Stimulated activated CD8-positive, alpha-beta memory T cell treated with anti-CD3 and anti-CD28 coated beads, Interleukin-4, amount 100 ng/mL, for 1 hour (primary cell): ENCODE data around the gene XIRP1.
"Not testable (repeated sequence)": the region's sequence is repeated elsewhere in the genome, so short reads cannot be mapped to it uniquely, and the experiment has no call there.

Experiments used
- DNase-seq, 2 donors: peaks; one replicate each; pipeline ENCODE4 v3.0.0-alpha.2; 2020; ENCODE audit warnings: low read depth in 2 of 2, low spot score in 1 of 2

Gene XIRP1, protein sequence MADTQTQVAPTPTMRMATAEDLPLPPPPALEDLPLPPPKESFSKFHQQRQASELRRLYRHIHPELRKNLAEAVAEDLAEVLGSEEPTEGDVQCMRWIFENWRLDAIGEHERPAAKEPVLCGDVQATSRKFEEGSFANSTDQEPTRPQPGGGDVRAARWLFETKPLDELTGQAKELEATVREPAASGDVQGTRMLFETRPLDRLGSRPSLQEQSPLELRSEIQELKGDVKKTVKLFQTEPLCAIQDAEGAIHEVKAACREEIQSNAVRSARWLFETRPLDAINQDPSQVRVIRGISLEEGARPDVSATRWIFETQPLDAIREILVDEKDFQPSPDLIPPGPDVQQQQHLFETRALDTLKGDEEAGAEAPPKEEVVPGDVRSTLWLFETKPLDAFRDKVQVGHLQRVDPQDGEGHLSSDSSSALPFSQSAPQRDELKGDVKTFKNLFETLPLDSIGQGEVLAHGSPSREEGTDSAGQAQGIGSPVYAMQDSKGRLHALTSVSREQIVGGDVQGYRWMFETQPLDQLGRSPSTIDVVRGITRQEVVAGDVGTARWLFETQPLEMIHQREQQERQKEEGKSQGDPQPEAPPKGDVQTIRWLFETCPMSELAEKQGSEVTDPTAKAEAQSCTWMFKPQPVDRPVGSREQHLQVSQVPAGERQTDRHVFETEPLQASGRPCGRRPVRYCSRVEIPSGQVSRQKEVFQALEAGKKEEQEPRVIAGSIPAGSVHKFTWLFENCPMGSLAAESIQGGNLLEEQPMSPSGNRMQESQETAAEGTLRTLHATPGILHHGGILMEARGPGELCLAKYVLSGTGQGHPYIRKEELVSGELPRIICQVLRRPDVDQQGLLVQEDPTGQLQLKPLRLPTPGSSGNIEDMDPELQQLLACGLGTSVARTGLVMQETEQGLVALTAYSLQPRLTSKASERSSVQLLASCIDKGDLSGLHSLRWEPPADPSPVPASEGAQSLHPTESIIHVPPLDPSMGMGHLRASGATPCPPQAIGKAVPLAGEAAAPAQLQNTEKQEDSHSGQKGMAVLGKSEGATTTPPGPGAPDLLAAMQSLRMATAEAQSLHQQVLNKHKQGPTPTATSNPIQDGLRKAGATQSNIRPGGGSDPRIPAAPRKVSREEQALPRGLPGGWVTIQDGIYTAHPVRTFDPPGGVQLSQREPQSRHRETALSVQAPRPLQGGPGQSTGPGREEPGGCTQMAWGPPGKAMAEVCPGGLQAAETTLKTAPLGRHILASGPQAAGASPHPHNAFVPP (N-terminal part only)

DNA sequence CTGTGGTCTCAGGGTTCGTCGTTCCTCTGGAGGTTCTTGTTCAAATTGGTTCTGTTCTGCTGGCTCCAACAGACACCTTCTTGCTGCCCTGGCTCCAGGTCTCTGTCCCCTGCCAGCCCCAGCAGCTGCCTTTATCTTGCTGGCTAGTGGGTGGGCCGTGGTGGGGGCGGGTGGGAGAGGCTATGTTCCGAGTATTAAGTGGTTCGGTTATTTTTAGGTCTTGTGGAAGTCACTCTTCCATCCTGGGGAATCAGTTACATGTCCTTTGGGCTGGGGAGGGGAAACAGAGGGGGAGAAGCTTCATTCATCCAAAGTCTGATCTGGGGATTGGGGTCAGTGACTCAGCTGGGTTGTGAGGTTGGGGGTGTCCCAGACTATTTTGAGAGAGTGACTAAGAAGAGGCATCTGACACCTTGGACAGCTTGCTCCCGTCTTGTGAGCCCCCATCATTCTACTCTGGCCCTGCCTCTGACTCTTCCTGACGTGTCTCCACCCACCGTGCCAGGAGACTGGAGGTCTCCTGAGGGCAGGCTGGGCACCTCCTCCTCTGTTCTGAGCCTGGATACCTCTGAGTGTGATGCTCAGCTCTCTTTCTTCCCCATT lies at the start of gene XIRP1:
TSS of gene XIRP1 (minus strand) at position 106 of the 603 bp plus-strand sequence. CDS start 3,150 bp downstream, outside the sequence.
- no peak for DNase-seq

DNA sequence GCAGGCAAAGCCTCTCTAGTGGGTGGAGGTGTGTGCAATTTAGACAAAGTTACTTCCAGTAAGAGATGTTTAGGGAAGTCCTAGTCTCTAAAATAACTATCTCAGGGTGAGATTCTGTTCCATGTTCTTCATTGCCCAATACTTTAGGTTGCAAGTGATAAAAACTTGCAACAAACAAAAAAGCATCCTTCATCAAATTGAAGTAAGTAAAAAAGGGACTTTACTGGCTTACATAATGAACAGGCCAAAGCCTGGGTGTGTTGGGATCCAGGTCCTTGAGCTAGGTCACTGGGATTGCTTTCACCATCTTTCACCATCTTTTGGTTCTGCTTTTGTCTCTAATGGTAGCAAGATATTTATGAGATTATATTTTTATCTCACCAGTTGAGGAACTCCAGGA lies 49.2 kb upstream of the XIRP1 start:
- no peak for DNase-seq

DNA sequence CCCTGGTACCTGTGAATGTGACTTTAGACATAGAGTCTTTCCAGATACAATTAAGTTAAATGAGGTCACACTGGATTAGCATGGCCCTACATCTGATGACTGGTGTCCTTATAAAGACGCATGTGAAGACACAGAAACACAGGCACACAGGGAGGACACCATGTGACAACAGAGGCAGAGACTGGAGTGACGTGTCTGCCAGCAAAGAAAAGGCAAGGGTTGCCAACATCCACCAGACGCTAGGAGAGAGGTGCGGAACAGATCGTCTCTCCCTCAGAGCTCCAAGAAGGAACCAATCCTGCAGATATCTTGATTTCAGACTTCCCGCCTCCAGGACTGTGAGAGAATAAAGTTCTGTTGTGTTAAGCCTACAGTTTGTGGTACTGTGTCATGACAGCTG lies 44.6 kb upstream of the XIRP1 start:
- no peak for DNase-seq

DNA sequence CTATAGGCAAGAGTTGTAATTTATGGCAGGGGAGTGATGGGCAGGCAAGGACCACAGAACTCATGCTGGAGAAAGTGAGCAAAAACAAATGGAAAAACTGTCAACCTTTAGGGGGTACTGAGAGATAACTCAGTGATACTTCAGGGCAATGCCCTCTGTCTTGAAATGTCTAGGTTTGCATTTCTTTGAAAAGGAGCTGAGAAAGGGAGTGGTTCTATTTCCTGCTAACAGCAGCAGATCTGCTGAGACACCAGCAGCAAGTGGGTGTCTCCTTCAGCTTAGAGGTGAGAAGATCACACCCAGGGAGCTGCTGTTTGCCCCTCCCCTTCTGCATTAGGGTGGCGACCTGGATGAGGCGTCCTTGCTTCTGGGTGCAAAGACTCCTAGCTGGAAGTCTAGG lies 42.3 kb upstream of the XIRP1 start:
- no peak for DNase-seq

DNA sequence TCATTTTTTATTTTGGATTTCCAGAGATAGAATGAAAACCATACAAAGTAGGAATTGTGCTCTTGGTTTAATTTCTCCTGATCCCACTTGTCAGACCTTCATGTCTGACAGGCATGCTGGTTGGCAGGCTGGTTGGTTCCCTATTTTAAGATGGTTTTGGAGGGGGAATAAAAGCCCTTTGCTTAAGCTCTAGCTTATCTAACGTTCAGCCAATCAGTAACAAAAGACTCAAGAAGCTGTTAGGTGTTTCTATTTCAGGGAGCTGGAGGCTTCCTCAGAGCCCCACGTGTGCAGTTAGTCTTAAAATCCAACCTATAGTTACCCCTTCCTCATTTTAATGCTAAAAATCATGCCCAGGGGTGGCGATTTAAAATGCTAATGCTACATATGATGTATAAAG lies 40.5 kb upstream of the XIRP1 start:
- no peak for DNase-seq

DNA sequence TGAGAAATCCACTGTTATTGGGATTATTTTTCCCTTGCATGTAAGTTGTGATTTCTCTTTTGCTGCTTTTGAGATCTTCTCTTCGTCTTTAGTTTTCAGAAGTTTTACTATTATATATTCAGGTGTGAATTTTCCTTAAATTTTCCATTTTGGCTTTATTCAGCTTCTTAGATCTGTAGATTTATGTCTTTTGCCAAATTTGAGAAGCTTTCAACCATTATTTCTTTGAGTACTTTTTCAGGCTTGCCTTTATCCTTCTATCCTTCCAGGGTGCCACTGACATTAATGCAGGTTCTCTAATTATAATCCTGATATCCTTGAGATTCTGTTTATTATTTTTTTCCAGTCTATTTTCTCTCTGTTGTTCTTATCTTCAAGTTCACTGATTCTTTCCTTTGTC lies 38.1 kb upstream of the XIRP1 start:
- DNase-seq = no peak

DNA sequence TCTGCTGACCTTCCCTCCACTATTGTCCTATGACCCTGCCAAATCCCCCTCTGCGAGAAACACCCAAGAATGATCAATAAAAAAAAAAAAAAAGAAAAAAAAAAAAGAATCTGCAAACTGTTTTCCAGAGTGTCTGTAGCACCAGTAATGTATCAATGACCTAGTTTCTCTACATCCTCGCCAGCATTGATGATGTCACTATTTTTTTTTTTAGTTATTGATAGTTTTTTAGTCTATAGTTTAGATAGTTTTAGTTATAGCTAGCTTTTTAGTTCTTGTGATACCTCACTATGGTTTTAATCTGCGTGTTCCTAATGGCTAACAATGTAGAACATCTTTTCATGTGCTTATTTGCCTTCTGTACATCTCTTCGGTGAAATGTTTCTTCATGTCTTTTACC lies 36.1 kb upstream of the XIRP1 start:
- DNase-seq = no peak

DNA sequence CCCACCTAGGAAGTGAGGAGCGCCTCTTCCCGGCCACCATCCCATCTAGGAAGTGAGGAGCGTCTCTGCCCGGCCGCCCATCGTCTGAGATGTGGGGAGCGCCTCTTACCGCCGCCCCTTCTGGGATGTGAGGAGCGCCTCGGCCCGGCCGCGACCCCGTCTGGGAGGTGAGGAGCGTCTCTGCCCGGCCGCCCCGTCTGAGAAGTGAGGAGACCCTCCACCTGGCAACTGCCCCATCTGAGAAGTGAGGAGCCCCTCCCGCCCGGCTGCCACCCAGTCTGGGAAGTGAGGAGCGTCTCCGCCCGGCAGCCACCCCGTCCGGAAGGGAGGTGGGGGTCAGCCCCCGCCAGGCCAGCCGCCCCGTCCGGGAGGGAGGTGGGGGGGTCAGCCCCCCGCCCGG lies 35.2 kb upstream of the XIRP1 start:
- DNase-seq = not testable (repeated sequence)

DNA sequence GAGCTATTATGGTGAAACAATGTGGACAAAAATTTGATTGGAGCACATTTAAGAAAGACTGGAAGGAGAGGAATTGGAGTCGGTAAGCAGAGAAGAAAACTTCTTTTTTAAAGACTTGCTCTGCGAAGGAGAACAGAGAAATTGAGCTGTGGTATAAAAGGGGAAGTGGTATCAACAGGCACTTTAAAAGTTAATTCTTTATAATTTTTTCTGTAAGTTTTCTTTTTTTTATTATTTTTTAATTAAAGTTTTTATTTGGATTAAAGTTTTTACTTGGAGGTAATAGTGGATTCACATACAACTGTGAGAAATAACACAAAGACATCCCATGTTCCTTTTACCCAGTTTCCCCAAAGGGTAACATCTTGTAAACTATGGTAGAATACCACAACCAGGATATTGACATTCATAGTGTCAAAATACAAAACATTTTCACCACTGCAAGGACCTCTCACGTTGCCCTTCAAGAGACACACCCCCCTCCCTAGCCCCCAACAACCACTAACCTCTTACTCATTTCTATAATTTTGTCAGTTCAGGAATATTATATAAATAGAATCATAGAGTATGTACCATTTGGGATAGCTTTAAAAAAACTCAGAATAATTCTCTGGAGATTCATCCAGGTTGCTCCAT lies 33.8 kb upstream of the XIRP1 start:
- no peak for DNase-seq

DNA sequence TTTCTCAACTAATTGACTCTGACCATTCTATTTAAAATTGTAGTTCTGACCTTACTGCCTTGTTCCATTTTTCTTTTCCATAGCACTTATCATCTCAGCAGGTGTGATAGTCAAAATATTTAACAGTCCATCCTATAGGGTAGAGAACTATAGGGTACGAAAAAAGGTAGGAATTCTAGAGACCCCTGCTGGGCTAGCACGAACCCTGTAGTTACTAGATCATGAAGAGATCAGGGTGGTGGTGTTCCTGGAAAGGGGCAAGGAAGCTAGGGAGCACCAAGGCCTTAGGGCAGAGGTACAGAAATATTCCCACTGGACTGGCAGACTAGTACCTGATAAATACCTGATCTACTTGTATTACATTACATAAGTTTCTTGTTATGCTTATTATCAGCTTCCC lies 31.9 kb upstream of the XIRP1 start:
- DNase-seq = no peak

DNA sequence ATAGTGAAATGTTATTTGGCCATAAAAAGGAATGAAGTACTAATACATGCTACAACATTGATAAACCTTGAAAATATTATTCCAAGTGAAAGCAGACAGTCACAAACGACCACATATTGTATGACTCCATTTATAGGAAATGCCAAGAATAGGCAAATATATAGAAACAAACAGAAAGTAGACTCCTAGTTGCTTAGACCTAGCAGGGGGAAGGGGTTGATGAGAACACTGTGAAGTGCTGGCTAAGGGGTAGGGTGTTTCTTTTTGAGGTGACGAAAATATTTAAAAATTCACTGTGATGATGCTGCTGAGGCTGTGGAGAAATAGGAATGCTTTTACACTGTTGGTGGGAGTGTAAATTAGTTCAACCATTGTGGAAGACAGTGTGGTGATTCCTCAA lies 30.5 kb upstream of the XIRP1 start:
- DNase-seq = no peak

DNA sequence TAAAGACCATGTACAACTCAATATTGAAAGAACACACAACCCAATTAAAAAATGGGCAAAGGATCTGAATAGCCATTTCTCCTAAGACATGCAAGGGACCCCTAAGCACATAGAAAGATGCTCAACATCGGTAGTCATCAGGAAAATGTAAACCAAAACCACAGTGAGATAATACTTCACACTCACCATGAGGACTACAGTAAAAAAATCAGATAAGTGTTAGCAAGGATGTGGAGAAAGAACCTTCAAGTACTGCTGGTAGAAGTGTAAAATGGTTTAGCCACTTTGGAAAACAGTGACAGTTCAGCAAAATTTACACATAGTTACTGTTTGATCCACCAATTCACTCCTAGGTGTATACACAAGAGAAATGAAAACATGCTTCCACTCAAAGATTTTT lies 30.1 kb upstream of the XIRP1 start:
- no peak for DNase-seq

DNA sequence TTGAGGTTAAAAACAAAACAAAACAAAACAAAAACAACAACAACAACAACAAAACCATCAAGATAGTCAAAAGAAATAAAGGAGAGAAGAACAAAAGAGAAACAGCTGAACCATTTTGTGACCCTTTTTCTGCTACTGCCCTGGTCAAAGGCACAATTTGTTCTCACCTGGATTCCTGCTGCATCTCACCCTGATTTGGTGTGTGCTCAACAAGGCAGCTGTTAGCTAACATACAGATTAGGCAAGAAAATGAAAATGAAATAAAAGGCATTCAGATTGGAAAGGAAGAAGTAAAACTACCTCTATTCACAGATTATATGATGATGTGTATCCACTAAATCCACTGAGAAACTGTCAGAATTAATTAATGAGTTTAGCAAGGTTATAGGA lies 28.7 kb upstream of the XIRP1 start:
- no peak for DNase-seq

DNA sequence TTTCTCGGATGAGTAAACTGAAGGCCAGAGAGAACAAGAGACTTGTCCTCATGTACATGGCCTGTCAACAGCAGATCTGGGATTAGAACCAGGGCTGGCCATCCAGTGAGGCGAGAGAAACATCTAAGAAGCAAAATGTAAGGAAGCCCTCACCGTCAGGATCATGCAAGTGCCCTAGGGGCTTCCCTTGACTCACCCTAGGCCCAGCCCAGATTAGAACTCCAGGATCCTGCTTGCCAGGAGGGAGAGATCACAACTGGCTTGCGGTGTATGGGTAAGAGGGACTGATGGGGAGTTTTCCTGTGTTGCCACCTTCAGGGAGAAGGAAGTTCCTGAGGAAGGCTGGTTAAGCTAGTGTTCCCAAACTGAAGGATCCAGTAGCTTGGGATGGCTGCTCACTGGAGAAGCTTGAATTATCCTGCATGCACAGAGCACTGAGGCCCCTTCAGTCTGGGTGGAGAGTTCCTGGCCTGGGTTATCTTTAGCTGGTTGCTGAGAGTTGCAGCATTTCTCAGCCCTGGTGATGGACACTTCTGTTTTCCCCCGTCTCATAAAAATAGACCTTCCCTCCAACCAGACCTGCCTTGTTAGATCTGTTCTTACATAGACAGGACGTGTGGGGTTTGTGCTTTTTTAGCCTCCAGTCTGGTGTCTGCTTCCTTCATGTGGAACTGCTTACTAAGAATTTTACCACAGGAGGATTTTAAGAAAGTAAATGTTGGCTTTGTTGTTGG lies 28.2 kb upstream of the XIRP1 start:
- DNase-seq = no peak

DNA sequence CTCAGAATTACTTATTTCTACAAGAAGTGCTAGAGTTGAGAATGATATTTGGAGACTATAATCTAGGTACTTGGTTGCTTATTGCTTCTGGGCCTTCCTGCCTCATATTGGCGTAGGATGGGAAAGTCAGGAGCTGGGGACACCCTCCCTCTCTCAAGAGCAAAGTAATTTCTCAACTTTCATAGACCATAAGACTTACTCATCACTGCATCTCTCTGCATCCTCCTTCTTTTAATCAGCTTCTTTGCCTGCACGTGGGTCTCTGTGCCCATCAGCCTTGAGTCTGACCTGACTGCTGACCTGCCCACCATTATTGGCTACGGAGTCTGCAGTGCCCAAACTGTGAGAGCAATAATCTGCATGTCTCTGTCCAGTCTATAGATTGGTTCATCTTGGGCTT lies 27.3 kb upstream of the XIRP1 start:
- no peak for DNase-seq

DNA sequence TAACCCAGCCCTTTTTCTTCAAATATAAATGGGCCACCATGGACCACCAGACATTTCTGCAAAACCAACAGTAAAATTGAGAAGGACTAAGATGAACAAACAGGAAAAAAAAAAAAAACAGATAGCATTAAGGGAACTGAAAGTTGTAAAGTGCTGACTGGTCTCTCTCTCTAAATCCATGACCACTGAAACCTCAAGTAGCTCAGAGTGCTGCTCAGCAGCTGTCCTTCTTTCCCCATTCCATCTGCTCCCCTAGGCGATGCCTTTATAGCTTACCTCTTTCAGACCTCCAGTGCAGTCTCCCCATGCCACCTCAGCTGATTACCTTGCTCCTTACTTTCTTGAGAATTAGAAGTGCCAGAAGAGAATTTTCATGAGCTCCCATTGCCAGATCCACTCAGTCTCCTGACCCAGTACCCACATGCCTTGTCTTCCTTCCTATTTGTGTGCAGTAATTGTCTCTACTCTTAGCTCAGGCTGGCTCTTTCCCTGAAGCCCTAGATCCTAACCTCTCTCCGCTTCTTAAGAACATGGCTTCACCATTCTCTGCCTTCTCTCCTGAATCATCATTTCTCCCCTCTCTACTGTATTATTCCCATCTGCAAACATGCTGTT lies 23.9 kb upstream of the XIRP1 start:
- no peak for DNase-seq

DNA sequence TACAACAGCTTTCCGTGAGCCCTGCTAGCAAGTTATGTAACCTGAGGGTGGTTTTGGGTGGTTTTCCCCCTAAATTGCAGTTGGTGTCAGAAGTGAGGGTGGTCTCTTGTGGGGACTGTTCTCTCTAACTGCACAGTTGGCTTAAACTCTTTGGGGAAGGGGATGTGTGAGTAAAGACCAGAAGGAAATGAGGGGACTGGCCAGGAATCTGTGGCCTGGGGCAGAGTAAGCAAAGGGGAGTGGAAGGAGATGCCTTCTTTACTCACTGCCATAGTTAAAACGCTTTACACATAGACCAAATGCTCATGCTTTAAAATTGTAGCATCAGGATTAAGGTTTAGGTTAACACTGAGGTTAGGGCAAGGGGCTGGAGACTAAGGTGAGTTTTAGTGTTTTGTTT lies 21.2 kb upstream of the XIRP1 start:
- DNase-seq = no peak

DNA sequence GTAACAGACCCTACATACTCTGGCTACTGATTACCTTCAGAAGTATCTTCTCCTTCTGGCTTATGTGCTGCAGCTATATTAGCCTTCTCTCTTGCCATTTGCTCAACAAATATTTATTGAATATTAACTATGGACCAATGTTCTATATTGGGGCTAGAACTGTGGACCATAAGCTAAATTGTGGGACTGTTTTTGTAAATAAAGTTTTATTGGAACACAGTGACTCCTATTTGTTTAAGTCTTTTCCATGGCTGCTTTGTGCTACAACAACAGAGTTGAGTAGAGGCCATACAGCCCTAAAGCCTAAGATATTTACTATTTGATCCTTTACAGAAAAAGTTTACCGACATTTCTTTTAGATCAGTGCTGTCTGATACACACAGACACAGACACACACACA lies 20.3 kb upstream of the XIRP1 start:
- DNase-seq = no peak

DNA sequence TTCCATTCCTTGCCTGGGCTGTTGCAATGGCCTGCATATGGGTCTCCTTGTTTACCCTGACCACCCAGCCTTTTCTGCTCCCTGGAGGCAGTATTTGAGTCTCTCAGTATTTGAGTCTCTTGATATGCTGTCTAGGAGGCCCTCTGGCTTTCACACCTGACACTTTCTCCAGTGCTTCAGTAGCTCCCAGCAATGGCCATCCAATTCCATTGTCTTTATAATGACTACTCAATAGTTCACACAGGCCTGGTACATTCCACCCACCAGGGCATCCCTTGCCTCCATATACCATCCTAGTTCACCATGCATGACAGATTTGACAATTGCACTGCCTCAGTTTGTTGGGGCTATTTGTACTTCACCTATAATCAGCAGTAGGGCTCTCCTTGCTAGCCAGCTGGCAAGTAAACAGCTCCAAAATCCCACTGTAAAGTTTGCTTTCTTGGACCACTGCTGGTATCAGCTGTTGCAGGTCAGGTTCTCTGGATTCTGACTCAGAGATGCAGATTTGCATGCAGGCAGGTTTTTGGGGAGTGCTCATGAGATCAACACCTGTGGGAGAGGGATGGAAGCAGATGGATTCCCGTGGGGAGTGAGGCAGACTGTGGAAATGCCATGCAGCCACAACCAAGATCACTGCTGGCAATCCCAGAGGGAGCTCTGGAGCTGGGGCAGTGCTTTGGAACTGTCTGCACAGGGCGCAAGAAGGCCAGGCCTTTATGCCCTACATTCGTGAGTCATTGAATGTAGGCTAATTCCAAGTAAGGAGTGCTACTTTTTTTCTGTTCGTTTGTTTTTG lies 19.1 kb upstream of the XIRP1 start:
- no peak for DNase-seq
